Measurements from ENCODE around the gene PLA2G4F.

The PLA2G4F gene
- total RNA-seq: 0 reads per million in 4 donors

GRCh38 chr15:42156243-42156922 is at the start of gene PLA2G4F:
Gene PLA2G4F (minus strand): TSS chr15:42156636. CDS start chr15:42156549, 87 bp downstream.
- DNase-seq: no peak

- no peak for DNase-seq
Measured at GRCh38 chr15:42203891-42204290, 47.5 kb upstream of the PLA2G4F start.

GRCh38 chr15:42202653-42203052 is 46.2 kb upstream of the PLA2G4F start:
- no peak for DNase-seq

GRCh38 chr15:42201801-42202200 is 45.4 kb upstream of the PLA2G4F start:
- DNase-seq: no peak

GRCh38 chr15:42199126-42199525 is 42.7 kb upstream of the PLA2G4F start:
- no peak for DNase-seq

- DNase-seq: no peak
Measured at GRCh38 chr15:42198516-42198915, 42.1 kb upstream of the PLA2G4F start.

- DNase-seq: no peak
Measured at GRCh38 chr15:42194513-42194912, 38.1 kb upstream of the PLA2G4F start.

GRCh38 chr15:42193383-42193782 is 36.9 kb upstream of the PLA2G4F start:
- DNase-seq: peak in 1 of 5 donors; percentile 22

GRCh38 chr15:42191610-42192346 is 35.3 kb upstream of the PLA2G4F start:
- DNase-seq: no peak

- DNase-seq: no peak
Measured at GRCh38 chr15:42190370-42190769, 33.9 kb upstream of the PLA2G4F start.

GRCh38 chr15:42185801-42186200 is 29.4 kb upstream of the PLA2G4F start:
- DNase-seq: no peak

GRCh38 chr15:42184736-42185135 is 28.3 kb upstream of the PLA2G4F start:
- no peak for DNase-seq

- no peak for DNase-seq
Measured at GRCh38 chr15:42184296-42184695, 27.9 kb upstream of the PLA2G4F start.

GRCh38 chr15:42182961-42183360 is 26.5 kb upstream of the PLA2G4F start:
- DNase-seq: no peak

GRCh38 chr15:42182328-42182886 is 26.0 kb upstream of the PLA2G4F start:
- DNase-seq: no peak

- no peak for DNase-seq
Measured at GRCh38 chr15:42178056-42178455, 21.6 kb upstream of the PLA2G4F start.

GRCh38 chr15:42175671-42176070 is 19.2 kb upstream of the PLA2G4F start:
- DNase-seq: no peak

GRCh38 chr15:42172475-42172874 is 16.0 kb upstream of the PLA2G4F start:
- no peak for DNase-seq

GRCh38 chr15:42171795-42172194 is 15.4 kb upstream of the PLA2G4F start:
- no peak for DNase-seq

- DNase-seq: peak in 1 of 5 donors; percentile 19
Measured at GRCh38 chr15:42171122-42171521, 14.7 kb upstream of the PLA2G4F start.

- no peak for DNase-seq
Measured at GRCh38 chr15:42166225-42166940, 9.9 kb upstream of the PLA2G4F start.

- DNase-seq: no peak
Measured at GRCh38 chr15:42165106-42165505, 8.7 kb upstream of the PLA2G4F start.

GRCh38 chr15:42163947-42164550 is 7.6 kb upstream of the PLA2G4F start:
- no peak for DNase-seq
